HCT116 (cell line): ENCODE data around the gene CCDC24. TPM values are rescaled to one million over a fixed set of nuclear protein-coding genes. Genes with fewer than 3 reads are reported as not detected.

ENCODE experiments used
- ATAC-seq: fragments of 200-7000 bp; cut with Tn5 transposase; 2 replicates; pipeline ENCODE4 v1.9.1; 2020; ENCODE audit warnings: mild to moderate bottlenecking, moderate library complexity
- BruUV-seq: library from RNA; stranded (reverse); fragments of 400-500 nt; replicated peaks from 2 replicates; lab custom pipeline; 2021; lab: Mats Ljungman, UMichigan
- CTCF ChIA-PET: fragments of 300-600 bp; sonication (Branson Sonifier 250); formaldehyde crosslinking; loops from one replicate; lab custom pipeline; 2021; ENCODE audit warnings: antibody characterized with exemption; lab: Charles Lee
- POLR2A ChIA-PET: fragments of 300-600, 350-600 bp; sonication (Branson Sonifier 250); formaldehyde crosslinking; loops from one replicate; lab custom pipeline; 2021; ENCODE audit warnings: antibody characterized with exemption; lab: Charles Lee
- RAD21 ChIA-PET, 2 experiments: fragments of 300-600 bp; sonication (Branson Sonifier 250); formaldehyde crosslinking; loops; one replicate each; lab custom pipeline; 2023; ENCODE audit warnings: low total read pairs in 2 of 2; ENCODE audit not compliant: uncharacterized antibody in 2 of 2, unreplicated experiment in 2 of 2, low non-redundant PET in 1 of 2; lab: Charles Lee
- DNase-seq: peaks from one replicate; pipeline ENCODE4 v3.0.0-alpha.2; 2010; ENCODE audit warnings: low read depth, low spot score
- H2AFZ ChIP-seq: fragments of 200-600 bp; shearing (Covaris generic), sonication (generic); 2 replicates; pipeline ENCODE4 v1.6.1; 2017; ENCODE audit warnings: low read depth, mixed run types, mixed read lengths, antibody characterized with exemption, low read length; ENCODE audit not compliant: poor library complexity, severe bottlenecking
- H3K27ac ChIP-seq: 2 replicates; pipeline ENCODE4 v1.5.1; 2012; ENCODE audit warnings: low read depth, low read length
- H3K27me3 ChIP-seq: fragments of 200-600 bp; sonication (generic); 2 replicates; pipeline ENCODE4 v1.6.1; 2016; ENCODE audit warnings: mixed run types, low read length, mixed read lengths; ENCODE audit not compliant: insufficient read depth
- H3K36me3 ChIP-seq, 2 experiments: fragments of 200-500 bp in 1 of 2; fragments of 200-600 bp in 1 of 2; sonication (Bioruptor generic) in 1 of 2; sonication (generic) in 1 of 2; 2 replicates each; pipeline versions ENCODE4 v1.5.1 to v1.6.1; 2014 to 2016; ENCODE audit warnings: low read length in 2 of 2, inconsistent platforms in 1 of 2, mixed read lengths in 1 of 2, mixed run types in 1 of 2; ENCODE audit not compliant: insufficient read depth in 2 of 2, control insufficient read depth in 1 of 2
- H3K4me1 ChIP-seq, 2 experiments: fragments of 200-600 bp in 1 of 2; sonication (generic) in 1 of 2; 2 replicates each; pipeline versions ENCODE4 v1.5.1 to v1.6.1; 2012 to 2017; ENCODE audit warnings: low read length in 2 of 2, inconsistent platforms in 1 of 2, mild to moderate bottlenecking in 1 of 2, mixed read lengths in 1 of 2, mixed run types in 1 of 2, moderate library complexity in 1 of 2; ENCODE audit not compliant: insufficient read depth in 2 of 2, control insufficient read depth in 1 of 2
- H3K4me2 ChIP-seq: fragments of 200-600 bp; sonication (generic); 2 replicates; pipeline ENCODE4 v1.6.1; 2017; ENCODE audit warnings: mixed run types, low read length, mixed read lengths
- H3K4me3 ChIP-seq, 2 experiments: fragments of 200-600 bp in 1 of 2; sonication (generic) in 1 of 2; replicated peaks in 1 of 2; 2 replicates each; pipeline ENCODE4 v1.5.1; 2011 to 2016; ENCODE audit warnings: low read length in 2 of 2, control low read depth in 1 of 2, low read depth in 1 of 2, mild to moderate bottlenecking in 1 of 2, mixed read lengths in 1 of 2, mixed run types in 1 of 2
- H3K79me2 ChIP-seq: fragments of 200-600 bp; sonication (generic); 2 replicates; pipeline ENCODE4 v1.6.1; 2017; ENCODE audit warnings: mild to moderate bottlenecking, mixed run types, low read length, moderate library complexity, mixed read lengths; ENCODE audit not compliant: insufficient read depth
- H3K9ac ChIP-seq: fragments of 200-600 bp; sonication (generic); 2 replicates; pipeline ENCODE4 v1.6.1; 2016; ENCODE audit warnings: low read length, mixed read lengths
- H3K9me2 ChIP-seq: fragments of 200-600 bp; sonication (generic), shearing (Covaris generic); 2 replicates; pipeline ENCODE4 v1.6.1; 2017; ENCODE audit warnings: mixed run types, mild to moderate bottlenecking, moderate library complexity; ENCODE audit not compliant: insufficient read depth
- H3K9me3 ChIP-seq, 2 experiments: fragments of 200-500 bp in 1 of 2; fragments of 200-600 bp in 1 of 2; sonication (Bioruptor generic) in 1 of 2; sonication (generic) in 1 of 2; 2 replicates each; pipeline ENCODE4 v1.6.1; 2014 to 2017; ENCODE audit warnings: low read length in 2 of 2, mixed read lengths in 2 of 2, inconsistent platforms in 1 of 2, low read depth in 1 of 2, mild to moderate bottlenecking in 1 of 2, mixed run types in 1 of 2, moderate library complexity in 1 of 2; ENCODE audit not compliant: control insufficient read depth in 1 of 2, insufficient read depth in 1 of 2
- H4K20me1 ChIP-seq: fragments of 200-600 bp; sonication (generic), shearing (Covaris generic); 2 replicates; pipeline ENCODE4 v1.6.1; 2017; ENCODE audit warnings: mixed run types, mild to moderate bottlenecking, moderate library complexity; ENCODE audit not compliant: insufficient read depth
- ATF3 ChIP-seq: IDR thresholded peaks from 2 replicates; pipeline ENCODE4 v1.6.1; 2012
- CTCF ChIP-seq, 3 experiments: fragments of 200-600 bp in 1 of 3; sonication (generic) in 1 of 3; IDR thresholded peaks in 2 of 3; conservative IDR thresholded peaks in 1 of 3; 2 replicates each; pipeline ENCODE4 v1.5.1; 2012 to 2017; ENCODE audit warnings: low read depth in 2 of 3, low read length in 2 of 3, antibody characterized with exemption in 1 of 3, borderline replicate concordance in 1 of 3, control low read depth in 1 of 3, mild to moderate bottlenecking in 1 of 3, mixed read lengths in 1 of 3, mixed run types in 1 of 3, moderate library complexity in 1 of 3; ENCODE audit not compliant: insufficient read depth in 1 of 3
- EZH2 ChIP-seq: fragments of 200-600 bp; sonication (generic); IDR thresholded peaks from 2 replicates; pipeline ENCODE4 v1.6.1; 2017; ENCODE audit warnings: antibody characterized with exemption, mixed run types
- EZH2phosphoT487 ChIP-seq: fragments of 200-600 bp; IDR thresholded peaks from 2 replicates; pipeline ENCODE4 v1.6.1; 2018; ENCODE audit warnings: antibody characterized with exemption, borderline replicate concordance
- SRF ChIP-seq: IDR thresholded peaks from 2 replicates; pipeline ENCODE4 v1.6.1; 2012; ENCODE audit warnings: low read depth
- intact Hi-C: fragments of 100-400 bp; cut with micrococcal nuclease; formaldehyde crosslinking; loops from 2 replicates; pipeline ENCODE4 v1.10.0; 2022
- total RNA-seq: library from RNA; stranded (reverse); gene quantifications from one replicate; pipeline ENCODE4 v1.2.1, GENCODE V29; 2021; ENCODE audit not compliant: unreplicated experiment

Gene CCDC24
- total RNA-seq, 1 experiment from 2014 or later: 23.3 TPM

DNA sequence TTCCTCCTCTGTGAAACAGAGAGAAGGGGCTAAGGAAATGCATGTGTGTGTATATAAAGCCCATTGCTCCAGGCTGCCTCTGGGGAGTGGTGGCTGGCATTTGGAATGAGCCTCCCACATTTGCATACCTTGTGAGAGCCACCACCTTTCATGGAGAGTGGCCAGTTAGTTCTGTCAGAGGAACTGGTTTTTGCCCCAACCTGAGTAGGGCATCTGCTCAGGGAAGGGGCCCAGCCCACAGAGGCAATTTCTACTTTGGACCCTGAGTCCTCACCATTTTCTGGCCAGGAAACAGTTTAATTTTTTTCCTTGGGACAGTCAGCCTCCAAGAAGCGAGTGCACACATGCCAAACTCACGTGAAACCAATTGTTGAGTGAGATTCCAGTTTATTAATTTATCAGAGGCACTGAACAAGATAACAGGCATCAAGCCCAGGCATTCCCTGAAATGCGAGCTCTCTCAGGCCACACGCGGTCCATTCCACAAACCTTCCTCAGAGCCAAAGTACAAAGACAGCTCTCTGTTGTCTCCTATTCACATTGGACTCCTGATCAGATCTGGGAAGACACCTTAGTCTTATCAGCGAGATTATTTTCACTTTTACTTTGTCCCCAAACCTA lies 40.9 kb downstream of the CCDC24 start (continued):
- TF ChIP-seq CTCF (IDR thresholded peaks at IDR 0.05 in 2 of 3, conservative IDR thresholded peaks at IDR 0.05 in 1 of 3; ENCODE audit: borderline replicate concordance in 1 of 3, insufficient read depth in 1 of 3, low read depth in 2 of 3, low read length in 2 of 3) (no peak), EZH2 (no peak), ATF3 (no peak), EZH2phosphoT487 (no peak), SRF (no peak)

- Histone ChIP-seq H3K4me3 (no peak overlapping the region), H3K9me3 (no peaks in the 10 kb centered on the region), H3K27ac (no peak overlapping the region), H3K79me2 (no peaks in the 10 kb centered on the region), H3K9ac (no peak overlapping the region), H3K36me3 (no peaks in the 10 kb centered on the region), H3K27me3 (no peaks in the 10 kb centered on the region), H3K4me2 (no peak overlapping the region), H2AFZ (no peak overlapping the region), H4K20me1 (no peaks in the 10 kb centered on the region), H3K4me1 (peaks cover 32 to 39% of the 10 kb centered on the region in 2 experiments), H3K9me2 (no peaks in the 10 kb centered on the region)
- ATAC-seq (no peak), DNase-seq (no peak)
- no TSS peak for BruUV-seq
- ChIA-PET POLR2A (interaction anchor here (0.9 kb wide), 1 partner anchor 15 kb away, joined by 3 read pairs; no protein-coding TSS in a partner anchor), RAD21 (no interaction called here), CTCF (interaction anchor here (1.2 kb wide), 1 partner anchor 28 kb away, joined by 3 read pairs; no protein-coding TSS in a partner anchor)
- intact Hi-C loops: loop anchor here (10.0 kb wide), 1 partner anchor 808 kb away; no protein-coding TSS in a partner anchor
- no peak for TF ChIP-seq SRF
Observed at GRCh38 chr1:44033041-44033575, 41.7 kb downstream of the CCDC24 start.
